HFFc6 (cell line): ENCODE data around the gene MTSS2. TPM values are rescaled to one million over a fixed set of nuclear protein-coding genes. Genes with fewer than 3 reads are reported as not detected.
A peak's percentile ranks its signal among the peaks of the same experiment; 100 is the strongest.

Experiments used
- DNase-seq: peaks from one replicate; pipeline ENCODE4 v3.0.0-alpha.2; 2018
- H3K27ac Mint-ChIP-seq: 2 replicates; pipeline ENCODE4 v1.8.0; 2020; ENCODE audit warnings: mild to moderate bottlenecking, mixed read lengths
- H3K27me3 Mint-ChIP-seq: 2 replicates; pipeline ENCODE4 v1.8.0; 2021; ENCODE audit warnings: mild to moderate bottlenecking, moderate library complexity, mixed read lengths; ENCODE audit not compliant: insufficient read depth
- H3K36me3 Mint-ChIP-seq: 2 replicates; pipeline ENCODE4 v1.8.0; 2021; ENCODE audit warnings: low read depth, mixed read lengths
- H3K4me1 Mint-ChIP-seq: 2 replicates; pipeline ENCODE4 v1.8.0; 2020; ENCODE audit warnings: low read depth, mixed read lengths
- H3K4me3 Mint-ChIP-seq: 2 replicates; pipeline ENCODE4 v1.8.0; 2020; ENCODE audit warnings: mild to moderate bottlenecking, moderate library complexity, mixed read lengths
- H3K9me3 Mint-ChIP-seq: 2 replicates; pipeline ENCODE4 v1.8.0; 2020; ENCODE audit warnings: mild to moderate bottlenecking, mixed read lengths
- CTCF ChIP-seq: fragments of 200-600 bp; sonication (generic); IDR thresholded peaks from 2 replicates; pipeline ENCODE4 v1.5.0; 2021; ENCODE audit warnings: antibody characterized with exemption, mild to moderate bottlenecking
- total RNA-seq, 6 experiments: library from RNA; stranded (reverse); fragmentation: NEBNext Ultra II Directional; extraction: Animal tissue kit (Norgen Biotek cat#: 25700); gene quantifications; 2 replicates in 1 of 6; 3 replicates in 5 of 6; pipeline ENCODE4 v1.2.3, GENCODE V29; 2021

Gene MTSS2
- total RNA-seq, 6 experiments from 2014 or later = 82.0 to 96.1 (median 86.5) TPM

- Mint-ChIP-seq H3K4me3 (no peak overlapping the region), H3K4me1 (peaks cover 59% of the 10 kb centered on the region), H3K36me3 (peaks cover 12% of the 10 kb centered on the region; the same call in 1 of the 2 replicates), H3K27me3 (peaks cover 2% of the 10 kb centered on the region; the same call in 1 of the 2 replicates), H3K9me3 (no peaks in the 10 kb centered on the region), H3K27ac (no peak overlapping the region)
- DNase-seq = no peak
- TF ChIP-seq CTCF = no peak
These were observed 13.0 kb upstream of the MTSS2 start for GRCh38 chr16:70698901-70699300.

DNA sequence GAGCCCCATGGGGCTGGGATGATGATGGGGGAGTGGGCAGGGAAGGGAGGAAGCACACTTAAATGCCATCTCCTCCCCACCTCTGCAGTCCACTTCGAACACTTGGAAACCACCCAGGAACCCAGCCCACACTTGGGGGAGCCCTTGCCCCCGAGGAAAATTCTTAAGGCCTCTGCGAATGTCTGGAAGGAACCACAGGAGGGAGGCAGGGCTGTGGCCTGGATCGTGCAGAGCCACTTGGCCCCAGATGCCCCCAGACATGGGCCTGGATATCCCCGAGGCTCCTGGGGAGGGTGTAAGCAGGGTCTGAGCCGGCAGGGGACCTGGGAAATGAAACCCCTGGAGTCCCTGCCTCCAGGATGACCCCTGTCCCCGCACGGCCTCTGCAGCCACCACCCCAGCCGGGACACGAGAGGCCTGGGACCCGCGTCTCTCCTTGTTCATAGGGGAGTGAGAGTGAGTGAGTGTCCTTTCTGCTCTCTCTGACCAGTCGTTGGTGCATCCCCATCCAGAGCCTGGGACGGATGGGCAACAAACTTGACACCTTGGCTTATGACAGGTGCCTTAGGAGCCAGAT, 11.8 kb upstream of the MTSS2 start:
- Mint-ChIP-seq H3K9me3 (no peaks in the 10 kb centered on the region), H3K4me3 (no peak overlapping the region), H3K36me3 (peaks cover 12% of the 10 kb centered on the region; the same call in 1 of the 2 replicates), H3K27ac (peak overlapping the region; percentile 38), H3K4me1 (peaks cover 59% of the 10 kb centered on the region), H3K27me3 (no peaks in the 10 kb centered on the region)
- 0 out of 2 replicates have a peak, but pooled peaks have one; percentile 22 for TF ChIP-seq CTCF
- no peak for DNase-seq

DNA sequence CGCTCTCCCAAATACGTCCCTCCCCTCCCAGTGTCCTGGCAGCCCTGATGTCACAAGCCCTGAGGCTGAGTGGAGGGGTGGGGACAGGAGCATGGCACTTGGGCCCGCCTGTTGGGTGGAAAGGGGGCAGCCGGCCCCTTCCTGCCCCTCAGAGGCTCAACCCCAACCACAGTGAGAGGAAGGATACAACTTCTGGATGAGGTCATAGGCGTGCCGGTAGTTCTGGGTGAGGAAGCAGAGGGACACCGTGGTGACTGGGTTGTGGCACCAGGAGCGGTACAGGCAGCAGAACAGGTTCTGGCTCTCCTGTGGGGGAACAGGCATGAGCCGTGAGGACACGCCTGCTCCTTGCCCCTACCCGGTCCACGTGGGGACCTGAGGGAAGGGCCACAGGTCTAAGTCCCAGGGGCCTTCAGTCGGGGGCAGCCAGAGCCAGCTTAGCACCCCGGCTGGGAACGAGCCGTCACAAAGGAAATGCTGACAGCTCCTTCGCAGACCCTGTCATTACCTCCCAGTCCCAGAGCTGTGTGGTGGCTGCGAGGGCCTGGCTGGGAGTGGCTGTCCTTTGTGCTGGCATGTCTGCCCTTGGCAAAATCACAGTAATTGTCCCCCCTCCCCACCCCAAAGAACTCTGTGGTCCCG, 11.2 kb upstream of the MTSS2 start:
- DNase-seq = no peak
- Mint-ChIP-seq H3K27me3 (no peaks in the 10 kb centered on the region), H3K27ac (peak overlapping the region; percentile 80), H3K36me3 (peaks cover 12% of the 10 kb centered on the region; the same call in 1 of the 2 replicates), H3K4me3 (no peak overlapping the region), H3K4me1 (peaks cover 54% of the 10 kb centered on the region), H3K9me3 (no peaks in the 10 kb centered on the region)
- no peak for TF ChIP-seq CTCF

DNA sequence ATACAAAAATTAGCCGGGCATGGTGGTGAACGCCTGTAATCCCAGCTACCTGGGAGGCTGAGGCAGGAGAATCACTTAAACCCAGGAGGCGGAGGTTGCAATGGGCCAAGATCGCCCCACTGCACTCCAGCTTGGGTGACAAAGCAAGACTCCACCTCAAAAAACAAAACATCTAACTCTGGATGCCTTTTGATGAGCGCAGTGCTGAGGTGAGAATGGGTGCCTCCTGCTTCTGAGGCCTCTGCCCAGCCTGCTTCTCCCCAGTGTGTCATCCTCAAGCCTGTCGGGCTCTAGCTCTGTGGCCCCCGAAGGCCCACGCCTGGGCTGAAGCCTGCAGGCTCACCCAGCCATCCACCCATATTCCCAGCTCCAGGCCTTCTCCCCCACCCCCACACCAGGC, 10.5 kb upstream of the MTSS2 start:
- H3K27me3 Mint-ChIP-seq = no peaks in the 10 kb centered on the region
- peaks cover 53% of the 10 kb centered on the region for H3K4me1 Mint-ChIP-seq
- peak overlapping the region; percentile 77 for H3K27ac Mint-ChIP-seq
- H3K4me3 Mint-ChIP-seq = no peak overlapping the region
- no peak for DNase-seq
- H3K9me3 Mint-ChIP-seq = no peaks in the 10 kb centered on the region
- TF ChIP-seq CTCF = no peak
- peaks cover 12% of the 10 kb centered on the region; the same call in 1 of the 2 replicates for H3K36me3 Mint-ChIP-seq

DNA sequence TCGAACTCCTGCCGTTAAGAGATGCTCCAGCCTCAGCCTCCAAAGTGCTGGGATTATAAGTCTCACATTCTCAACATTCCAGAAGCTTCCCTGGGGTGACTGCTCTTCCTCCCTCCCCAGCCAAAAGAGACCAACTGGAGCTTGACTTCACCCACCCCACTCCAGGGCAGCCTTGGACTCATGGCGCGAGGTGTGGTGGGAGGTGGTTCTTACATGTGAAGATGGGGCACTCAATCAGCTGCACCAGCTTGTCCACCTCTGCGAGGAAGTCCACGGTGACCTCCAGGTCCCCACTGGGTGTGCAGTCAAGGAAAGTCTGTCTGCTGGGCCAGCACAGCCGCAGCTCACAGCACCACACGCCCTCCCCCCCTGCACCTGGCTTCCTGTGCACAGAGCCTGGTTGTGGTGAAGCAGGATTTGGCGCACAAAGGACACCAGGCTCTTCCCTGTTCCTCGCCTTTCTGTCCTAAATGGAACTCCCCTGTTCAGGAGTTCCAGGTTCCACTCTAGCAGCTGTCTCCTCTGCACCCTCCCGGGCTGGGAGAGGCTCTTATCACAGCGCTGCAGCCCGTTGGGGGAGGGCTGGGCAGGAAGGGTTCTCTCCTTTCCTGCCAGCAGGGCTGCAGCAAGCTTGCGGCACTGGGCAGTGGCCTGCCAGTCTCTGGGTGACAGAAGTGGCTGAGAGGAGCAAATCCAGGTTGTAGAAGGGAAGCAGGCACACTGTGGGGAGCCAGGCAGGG, 9.6 kb upstream of the MTSS2 start:
- no peak for DNase-seq
- Mint-ChIP-seq H3K27me3 (peaks cover 3% of the 10 kb centered on the region; the same call in 1 of the 2 replicates), H3K9me3 (no peaks in the 10 kb centered on the region), H3K36me3 (peaks cover 12% of the 10 kb centered on the region; the same call in 1 of the 2 replicates), H3K27ac (peak overlapping the region; percentile 77), H3K4me3 (peak overlapping the region; percentile 4; the same call in 1 of the 2 replicates), H3K4me1 (peaks cover 57% of the 10 kb centered on the region)
- no peak for TF ChIP-seq CTCF
